Measurements from ENCODE around the gene GHSR.

The GHSR gene

GRCh38 chr3:172437713-172438112, 10.5 kb downstream of the GHSR start:
- DNase-seq = no peak

- no peak for DNase-seq
These were observed 32.9 kb downstream of the GHSR start for GRCh38 chr3:172415323-172415722.

GRCh38 chr3:172411478-172411947, 36.7 kb downstream of the GHSR start:
- no peak for DNase-seq

- DNase-seq = no peak
These were observed 37.4 kb downstream of the GHSR start for GRCh38 chr3:172410702-172411477.

GRCh38 chr3:172407872-172408271, 40.4 kb downstream of the GHSR start:
- no peak for DNase-seq

GRCh38 chr3:172405914-172406313, 42.3 kb downstream of the GHSR start:
- DNase-seq = no peak

- DNase-seq = no peak
These were observed 43.9 kb downstream of the GHSR start for GRCh38 chr3:172404237-172404962.

- DNase-seq = no peak
These were observed 45.2 kb downstream of the GHSR start for GRCh38 chr3:172402892-172403643.

GRCh38 chr3:172402090-172402489, 46.2 kb downstream of the GHSR start:
- no peak for DNase-seq

GRCh38 chr3:172398484-172398883, 49.8 kb downstream of the GHSR start:
- no peak for DNase-seq

- no peak for DNase-seq
These were observed 50.4 kb downstream of the GHSR start for GRCh38 chr3:172397716-172398405.

- DNase-seq = no peak
These were observed 51.9 kb downstream of the GHSR start for GRCh38 chr3:172396400-172396799.

GRCh38 chr3:172394692-172395091, 53.6 kb downstream of the GHSR start:
- no peak for DNase-seq
